Cerebellar nuclear complex (tissue), 1 donor: ENCODE results near the gene TPT1.
"Not testable (repeated sequence)": the region's sequence is repeated elsewhere in the genome, so short reads cannot be mapped to it uniquely, and the experiment has no call there.

ENCODE experiments used
- DNase-seq, 2 experiments: peaks; one replicate each; lab custom pipeline; 2025; lab: John Stamatoyannopoulos, UW

TPT1 gene

DNA sequence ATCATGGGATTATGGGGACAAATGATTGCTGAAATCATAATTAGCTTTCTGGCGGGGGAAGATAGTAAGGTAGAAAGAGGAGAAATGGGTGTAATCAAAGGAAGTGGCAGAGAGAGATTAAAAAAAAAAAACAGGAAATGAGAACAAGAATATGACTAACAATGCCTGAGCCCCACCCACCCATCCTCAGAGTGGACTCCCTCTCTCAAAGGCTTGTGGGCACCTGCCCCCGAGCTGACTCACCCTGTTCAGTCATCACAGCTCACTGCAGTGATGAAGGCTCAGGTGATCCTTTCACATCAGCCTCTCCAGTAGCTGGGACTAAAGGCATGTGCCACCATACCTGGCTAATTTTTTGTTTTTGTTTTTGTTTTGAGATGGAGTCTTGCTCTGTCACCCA is 26.4 kb upstream of the TPT1 start:
- no peak for DNase-seq

DNA sequence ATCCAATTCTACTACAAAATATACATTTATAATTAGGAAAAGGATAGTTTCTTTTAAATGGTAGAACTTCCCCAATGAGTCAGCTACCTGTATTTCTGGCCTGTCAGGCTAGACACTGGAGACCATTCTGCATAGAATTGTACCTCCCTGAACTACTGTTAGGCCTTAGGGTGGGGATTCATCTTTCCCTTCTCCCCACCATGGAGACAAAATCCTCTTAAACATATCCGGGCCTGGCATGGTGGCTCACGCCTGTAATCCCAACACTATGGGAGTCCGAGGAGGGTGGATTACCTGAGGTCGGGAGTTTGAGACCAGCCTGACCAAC is 24.5 kb upstream of the TPT1 start:
- no peak for DNase-seq

DNA sequence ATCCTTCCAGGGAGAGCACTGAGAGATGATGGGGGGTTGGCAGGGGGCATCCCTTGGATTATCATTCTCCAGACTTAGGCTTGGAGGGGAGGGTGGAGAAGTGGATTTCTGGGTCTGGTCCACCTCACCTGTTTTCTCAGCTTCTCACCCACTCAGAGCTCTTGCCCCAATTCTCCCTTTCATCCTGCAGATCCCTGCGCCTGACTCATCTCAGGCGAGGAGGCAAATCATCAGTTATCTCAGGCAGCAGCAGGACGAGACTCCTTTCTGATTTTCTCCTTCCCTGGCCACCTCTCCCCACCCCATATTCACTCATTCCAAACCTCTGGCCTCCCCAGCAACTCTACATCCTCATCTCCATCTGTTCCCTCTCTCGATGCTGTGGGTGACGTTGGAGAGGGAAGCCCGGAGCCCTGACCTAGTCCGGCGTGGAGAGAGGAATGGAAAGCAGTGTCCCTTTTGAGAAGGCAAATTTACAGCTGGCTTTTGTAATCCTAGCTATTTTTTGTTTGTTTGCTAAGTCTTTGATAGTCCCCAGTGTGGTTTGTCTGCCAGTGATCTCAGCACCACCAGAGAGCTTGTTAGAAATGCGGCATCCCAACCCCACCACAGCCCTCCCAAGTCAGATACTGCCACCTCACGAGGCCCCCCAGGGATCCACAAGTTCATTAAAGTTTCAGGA is 24.0 kb upstream of the TPT1 start:
- DNase-seq: no peak

DNA sequence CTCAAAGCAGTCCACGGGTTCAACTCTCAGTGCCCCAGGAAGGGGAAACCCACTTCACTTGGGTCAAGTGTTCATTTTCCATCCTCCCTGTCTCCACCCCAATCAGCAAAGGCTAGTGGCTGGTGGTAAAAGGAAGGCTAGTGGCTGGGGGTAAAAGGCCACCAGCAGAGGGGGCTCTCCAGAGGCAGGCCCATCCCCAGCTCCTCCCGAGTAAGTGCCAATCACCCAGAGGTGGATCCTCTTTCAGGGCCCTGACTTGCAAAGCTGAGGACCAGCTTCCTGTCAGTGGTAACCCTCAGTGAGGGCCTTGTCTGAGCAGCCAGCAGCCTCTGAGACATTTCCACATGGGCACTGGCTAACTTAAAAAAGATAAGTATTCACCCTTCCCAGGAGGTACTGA is 22.0 kb upstream of the TPT1 start:
- no peak for DNase-seq

DNA sequence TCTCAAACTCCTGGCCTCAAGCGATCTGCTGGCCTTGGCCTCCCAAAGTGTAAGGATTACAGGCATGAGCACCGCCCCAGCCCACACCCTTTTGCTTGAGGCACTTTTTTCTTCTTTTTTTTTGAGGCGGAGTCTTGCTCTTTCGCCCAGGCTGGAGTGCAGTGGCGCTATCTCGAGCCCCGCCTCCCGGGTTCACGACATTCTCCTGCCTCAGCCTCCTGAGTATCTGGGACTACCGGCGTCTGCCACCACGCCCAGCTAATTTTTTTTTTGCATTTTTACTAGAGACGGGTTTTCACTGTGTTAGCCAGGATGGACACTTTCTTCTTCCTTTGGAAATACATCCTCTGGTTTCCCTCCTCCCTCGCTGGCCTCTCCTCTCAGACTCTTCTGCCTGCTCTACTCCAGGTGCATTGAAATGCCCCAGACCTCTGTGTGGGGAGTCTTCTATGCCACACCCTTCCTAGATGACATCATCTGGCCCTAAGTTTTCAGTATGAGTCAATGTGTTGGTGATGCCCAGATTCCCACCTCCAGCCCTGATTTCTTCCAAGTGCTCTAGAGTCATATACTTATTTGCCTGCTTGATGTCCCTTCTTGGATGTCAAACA is 20.7 kb upstream of the TPT1 start:
- no peak for DNase-seq

DNA sequence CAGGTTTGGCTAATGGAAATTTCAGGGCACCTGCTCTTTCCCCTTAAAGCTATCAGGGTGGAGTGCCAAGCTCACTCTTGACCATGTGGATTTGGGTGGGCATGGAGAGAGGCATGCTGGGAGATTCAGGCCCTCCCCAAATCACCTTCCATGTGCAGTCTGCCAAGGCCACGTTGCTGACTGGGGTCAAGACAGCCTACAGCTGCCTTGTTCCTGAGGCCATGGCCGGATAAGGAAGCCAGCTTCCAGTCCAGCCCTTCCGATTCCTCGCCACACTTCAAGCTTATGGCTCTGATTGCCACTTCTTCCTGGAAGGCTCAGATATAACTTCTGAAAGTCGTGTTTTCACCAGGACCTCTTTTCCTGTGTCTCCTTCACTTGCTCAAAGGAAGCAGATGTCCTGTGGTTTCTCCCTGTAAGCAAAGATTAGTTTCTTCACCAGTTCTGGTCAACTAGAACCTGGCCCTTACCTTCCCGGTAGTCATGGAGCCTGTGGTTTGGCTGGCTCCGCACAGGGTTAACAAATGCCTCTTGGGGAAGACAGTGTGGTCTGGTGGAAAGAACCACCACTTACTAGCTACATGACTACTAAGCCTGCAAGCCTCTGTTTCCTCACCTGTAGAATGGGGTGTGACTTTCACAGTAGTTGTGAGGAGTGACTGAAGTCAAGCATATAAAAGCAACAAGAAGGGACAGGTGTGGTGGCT is 16.1 kb upstream of the TPT1 start:
- DNase-seq: no peak

DNA sequence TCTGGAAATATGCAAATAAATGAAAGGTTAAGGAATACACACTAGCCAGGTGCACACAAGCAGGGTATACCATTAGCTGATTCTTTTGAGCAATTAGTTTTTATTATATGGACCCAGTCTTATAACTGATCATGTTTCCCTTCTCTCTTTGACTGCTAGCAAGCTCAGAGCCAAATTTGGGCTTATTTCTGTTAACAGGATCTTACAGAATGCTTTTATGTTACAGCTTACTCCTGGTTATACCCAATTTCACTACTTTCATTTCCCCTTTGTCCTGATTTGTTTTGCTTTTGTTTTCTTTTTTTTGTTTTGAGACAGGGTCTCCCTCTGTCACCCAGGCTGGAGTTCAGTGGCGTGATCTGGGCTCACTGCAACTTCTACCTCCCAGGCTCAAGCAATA is 12.9 kb upstream of the TPT1 start:
- DNase-seq: no peak

DNA sequence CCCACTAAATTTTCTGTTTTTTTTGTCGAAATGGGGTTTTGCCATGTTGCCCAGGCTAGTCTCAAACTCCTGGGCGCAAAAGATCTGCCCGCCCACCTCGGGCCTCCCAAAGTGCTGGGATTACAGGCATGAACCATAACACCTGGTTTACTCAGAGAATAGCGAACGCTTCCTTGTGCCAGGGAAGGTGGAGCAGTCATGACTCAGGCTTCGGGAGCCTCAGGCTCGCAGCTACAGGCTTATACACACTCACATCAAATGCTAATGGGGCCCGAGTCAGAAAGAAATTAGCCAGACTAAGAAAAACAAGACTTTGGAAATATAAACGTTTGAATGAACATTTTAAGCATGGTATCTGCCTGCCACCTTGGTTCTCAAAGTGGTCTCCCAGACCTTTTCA is 11.0 kb upstream of the TPT1 start:
- DNase-seq: no peak

DNA sequence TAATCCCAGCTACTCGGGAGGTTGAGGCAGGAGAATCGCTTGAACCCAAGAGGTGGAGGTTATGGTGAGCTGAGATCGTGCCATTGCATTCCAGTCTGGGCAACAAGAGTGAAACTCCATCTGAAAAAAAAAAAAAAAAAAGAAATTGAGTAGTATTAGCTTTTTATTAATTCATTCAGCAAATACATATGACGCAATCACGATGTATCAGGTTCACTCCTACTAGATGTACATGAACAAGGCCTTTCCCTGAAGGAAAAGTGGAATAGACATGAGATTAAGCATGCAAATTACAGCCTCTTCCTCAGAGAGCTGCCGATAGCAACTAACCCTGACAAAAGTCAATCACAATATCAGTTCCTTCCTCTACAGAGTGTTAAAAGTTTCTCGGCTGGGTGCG is 9.2 kb upstream of the TPT1 start:
- no peak for DNase-seq

DNA sequence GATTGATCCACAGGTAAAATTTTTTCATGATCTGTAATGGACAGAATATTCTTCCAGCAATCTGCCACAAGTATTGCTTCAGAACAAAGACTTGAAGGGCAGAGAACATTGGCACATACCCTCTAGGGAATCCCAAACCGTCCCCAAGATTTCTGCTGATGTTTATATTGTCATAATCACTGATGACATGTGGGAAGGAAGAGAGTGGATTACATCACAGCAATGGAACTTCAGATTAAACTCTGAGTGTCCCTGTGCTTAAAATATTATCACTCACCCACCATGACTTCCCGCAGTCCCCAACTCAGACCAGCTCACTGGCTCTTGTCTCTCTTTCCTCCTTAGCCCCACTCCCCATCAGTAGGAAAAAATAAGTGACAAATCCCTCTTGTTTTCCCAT is 8.5 kb upstream of the TPT1 start:
- no peak for DNase-seq

DNA sequence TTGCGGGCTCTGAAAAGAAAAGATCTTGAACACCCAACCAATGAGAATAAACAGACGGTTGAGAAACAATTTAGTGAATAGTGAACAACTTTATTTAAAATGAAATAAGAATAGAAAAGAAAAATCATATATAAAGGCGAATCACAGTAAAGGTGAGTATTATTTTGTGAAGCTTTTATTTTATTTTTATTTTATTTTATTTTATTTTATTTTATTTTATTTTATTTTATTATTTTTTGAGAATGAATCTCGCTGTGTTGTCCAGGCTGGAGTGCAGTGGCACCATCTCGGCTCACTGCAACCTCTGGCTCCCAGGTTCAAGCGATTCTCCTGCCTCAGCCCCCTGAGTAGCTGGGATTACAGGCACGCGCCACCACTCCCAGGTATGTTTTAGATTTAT is 3.1 kb upstream of the TPT1 start:
- DNase-seq: not testable (repeated sequence)

DNA sequence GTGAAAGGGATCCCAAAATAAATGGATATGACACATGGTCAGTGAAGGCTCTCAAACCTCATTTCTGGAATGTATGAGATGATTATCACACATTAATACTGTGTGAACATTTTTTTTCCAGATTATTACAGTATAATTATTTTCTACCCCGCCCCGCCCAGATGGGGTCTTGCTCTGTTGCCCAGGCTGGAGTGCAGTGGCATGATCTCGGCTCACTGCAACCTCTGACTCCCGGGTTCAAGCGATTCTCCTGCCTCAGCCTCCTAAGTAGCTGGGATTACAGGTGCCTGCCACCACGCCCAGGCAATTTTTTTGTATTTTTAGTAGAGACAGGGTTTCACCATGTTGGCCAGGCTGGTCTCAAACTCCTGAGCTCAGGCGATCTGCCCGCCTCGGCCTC is 2.1 kb upstream of the TPT1 start:
- not testable (repeated sequence) for DNase-seq

DNA sequence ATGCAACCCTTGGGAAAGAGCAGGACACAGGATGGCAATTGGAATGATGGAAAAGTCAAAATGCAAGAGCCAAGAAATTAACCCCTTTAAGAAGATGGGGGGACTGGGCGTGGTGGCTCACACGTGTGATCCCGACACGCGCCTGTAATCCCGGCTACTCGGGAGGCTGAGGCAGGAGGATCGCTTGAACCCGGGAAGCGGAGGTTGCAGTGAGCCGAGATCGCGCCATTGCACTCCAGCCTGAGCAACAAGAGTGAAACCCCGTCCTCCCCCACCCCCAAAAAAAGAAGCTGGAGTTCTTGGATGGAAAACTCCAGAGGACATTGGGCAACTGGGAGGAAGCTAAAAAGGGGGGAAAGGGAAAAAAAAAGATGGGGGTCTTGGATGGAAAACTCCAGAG is 1.7 kb upstream of the TPT1 start:
- not testable (repeated sequence) for DNase-seq

DNA sequence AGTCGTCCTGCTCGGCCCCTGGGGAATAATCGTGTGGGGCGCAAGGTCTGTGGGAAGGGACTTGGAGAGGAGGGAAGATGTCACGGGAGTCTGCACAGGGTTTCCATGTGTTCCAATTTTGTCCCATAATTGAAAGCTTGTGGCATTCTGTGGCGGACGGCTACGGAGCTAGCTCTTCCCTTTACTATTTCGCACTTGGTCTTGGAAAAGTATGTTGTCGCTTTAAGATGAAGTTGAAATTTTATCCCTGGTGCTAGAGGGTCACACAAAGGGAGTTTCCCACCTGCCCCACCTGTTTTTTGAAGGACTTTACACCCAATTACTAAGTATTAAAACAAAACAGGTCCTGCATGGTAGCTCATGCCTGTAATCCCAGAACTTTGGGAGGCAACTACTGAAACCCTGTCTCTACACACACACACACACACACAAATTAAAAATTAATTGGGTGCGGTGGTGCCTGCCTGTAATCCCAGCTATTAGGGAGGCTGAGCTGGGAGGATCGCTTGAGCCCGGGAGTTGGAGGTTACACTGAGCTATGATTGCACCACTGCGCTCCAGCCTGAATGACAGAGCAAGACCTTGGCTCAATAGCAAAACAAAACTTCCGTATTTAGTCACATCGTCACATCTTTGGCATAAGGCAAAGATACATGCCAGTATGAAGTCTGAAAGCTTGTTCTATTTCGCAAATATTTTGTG is 967 bp upstream of the TPT1 start:
- DNase-seq: no peak

DNA sequence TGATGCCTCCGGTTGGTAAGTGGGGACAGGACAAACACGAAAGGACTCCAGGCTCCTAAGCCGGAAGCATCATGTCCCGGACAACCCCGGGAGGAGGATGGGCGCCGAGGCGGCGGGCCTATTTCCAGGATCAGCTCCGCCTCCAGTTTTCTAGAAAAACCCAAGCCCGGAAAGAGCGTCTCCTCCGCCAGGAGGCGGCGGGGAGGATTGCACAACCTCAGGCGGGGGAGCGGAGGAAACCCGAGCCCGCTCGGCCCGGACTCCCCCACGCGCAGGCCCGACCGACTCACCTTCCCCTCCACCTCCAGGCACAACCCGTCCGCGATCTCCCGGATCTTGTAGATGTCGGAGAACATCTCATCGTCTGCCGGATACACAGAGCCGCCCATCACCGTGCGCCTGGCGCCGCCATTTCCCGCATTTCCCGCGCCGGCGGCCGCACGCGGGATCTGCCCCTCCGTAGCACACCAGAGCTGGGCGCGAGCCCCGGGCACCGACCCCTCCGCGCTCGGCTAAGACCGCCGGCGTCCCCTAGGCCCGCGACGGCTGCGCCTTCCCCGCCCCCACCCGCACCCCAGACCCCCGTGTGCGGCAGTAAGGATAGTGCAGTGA is 455 bp downstream of the TPT1 start:
- peak; percentile 26 to 33 for DNase-seq

DNA sequence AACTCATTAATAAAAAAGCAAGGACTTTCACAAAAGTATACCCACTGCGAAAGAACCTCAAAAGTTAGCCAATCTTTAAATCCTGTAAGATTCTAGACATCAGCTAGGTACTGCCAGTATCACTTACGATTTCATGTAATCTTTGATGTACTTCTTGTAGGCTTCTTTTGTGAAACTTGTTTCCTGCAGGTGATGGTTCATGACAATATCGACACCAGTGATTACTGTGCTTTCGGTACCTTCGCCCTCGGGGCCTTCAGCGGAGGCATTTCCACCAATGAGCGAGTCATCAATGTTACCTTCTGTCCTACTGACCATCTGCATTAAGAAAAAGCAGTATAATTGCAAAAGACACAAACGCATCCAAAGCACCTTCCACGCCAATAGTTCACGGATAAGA is 1.1 kb downstream of the TPT1 start:
- DNase-seq: no peak

DNA sequence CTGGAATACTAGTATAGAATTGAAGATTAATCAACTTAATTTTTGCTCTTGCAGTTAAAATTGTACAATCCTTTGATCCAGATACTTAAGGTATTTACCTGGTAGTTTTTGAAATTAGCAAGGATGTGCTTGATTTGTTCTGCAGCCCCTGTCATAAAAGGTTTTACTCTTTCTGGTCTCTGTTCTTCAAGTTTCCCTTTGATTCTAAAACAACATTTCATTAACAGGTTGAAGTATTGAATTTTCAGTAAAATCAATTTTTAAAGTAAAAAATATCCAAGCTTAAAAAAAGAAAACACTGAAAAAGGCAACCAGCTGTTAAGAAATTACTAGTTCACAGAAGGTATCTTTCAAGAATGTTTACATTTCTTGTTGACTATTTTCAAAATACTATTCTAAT is 1.6 kb downstream of the TPT1 start:
- no peak for DNase-seq

DNA sequence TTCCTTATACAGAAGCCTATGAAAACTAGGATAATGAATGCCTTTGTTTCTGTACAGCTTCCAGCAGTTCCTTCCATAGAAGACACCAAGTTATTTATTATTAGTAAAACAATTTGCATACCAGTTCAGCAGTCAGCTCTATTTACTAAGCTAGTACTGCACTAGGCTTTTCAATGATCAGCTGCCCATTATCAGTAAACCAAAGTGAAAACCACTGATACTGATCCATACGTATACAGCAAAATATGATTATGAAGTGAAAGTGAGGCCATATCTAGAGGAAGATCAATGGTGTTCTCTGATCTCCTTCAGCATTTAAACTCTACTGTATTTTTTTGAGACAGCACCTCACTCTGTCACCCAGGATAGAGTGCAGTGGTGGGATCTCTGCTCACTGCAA is 3.2 kb downstream of the TPT1 start:
- DNase-seq: no peak

DNA sequence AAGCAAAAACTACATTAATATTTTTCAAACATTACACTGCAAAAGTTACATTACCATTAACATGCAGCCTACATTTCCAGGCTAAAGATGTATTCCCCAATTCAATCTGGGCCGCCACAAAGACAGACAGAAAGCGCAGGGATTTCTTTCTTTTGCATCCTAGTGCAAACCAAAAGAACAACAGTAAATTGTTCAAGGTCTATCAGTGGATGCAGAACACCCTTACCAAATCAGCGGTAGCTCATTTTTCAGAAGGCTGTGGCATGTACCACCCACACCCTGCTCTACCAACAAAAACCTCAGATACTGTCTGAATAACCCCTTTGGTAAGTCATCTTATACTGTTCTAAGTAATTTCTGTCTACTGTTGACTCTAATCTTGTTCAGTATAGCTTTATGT is 3.6 kb downstream of the TPT1 start:
- no peak for DNase-seq

DNA sequence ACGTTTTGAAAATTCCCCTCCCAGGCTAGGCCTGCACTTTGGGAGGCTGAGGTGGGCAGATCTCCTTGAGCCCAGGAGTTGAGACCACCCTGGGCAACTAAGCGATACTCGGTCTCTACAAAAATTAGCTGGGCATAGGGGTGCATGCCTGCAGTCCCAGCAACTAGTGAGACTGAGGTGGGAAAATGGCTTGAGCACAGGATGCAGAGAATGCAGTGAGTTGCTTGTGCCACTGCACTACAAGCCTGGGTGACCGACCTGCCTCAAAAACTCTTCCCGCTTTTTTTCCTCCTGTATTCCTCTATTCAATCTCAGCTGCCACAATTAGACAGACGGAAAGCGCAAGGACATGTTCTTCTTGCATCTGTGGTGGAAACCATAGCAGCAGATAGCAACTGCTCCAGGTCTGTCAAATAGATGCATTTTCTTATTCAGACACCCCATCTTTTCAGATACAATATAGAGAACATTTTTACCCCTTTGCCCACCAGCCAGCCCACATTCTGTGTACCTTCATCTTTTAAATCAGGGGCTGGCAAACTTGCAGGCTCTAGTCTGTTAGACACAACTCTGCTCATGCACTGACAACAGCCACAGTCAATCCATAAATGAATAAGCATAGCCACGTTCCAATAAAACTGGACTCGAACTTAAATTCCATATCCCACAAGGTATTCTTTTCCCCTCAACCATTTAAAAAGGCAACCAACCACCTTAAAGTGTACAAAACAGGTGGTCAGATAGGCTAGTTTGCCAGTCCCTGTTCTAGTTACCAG is 4.8 kb downstream of the TPT1 start:
- no peak for DNase-seq

DNA sequence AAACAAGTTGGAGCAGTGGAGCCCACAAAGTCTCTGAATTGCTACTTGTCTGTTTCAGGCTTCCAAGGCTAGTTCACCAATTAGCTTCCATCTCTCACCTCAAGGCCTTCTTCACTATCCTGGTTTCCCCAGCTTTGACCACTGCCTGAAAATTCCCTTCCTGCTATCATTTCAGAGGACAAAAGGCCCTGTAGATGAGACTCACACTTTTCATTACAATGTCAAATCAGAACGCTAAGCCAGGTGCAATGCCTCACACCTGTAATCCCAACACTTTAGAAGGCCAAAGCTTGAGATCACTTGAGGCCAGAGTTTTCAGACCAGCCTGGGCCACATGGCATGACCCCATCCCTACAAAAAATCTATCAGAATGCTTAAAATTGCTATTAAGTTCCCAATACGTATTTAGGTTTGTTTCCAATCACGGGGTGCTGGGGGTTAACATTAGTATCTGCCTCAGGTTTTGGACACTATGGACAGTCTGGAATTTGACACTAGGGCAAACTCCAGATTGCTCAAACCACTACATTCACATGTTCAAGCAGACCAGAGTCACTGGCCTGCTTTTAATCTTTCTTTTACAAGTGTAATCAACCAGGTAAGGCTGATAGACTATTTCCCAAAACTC is 5.5 kb downstream of the TPT1 start:
- DNase-seq: no peak
